Colonic mucosa (tissue), 4 donors: ENCODE data around the gene ARMC6. TPM values are rescaled to one million over a fixed set of nuclear protein-coding genes. Genes with fewer than 3 reads are reported as not detected.

Source experiments
- DNase-seq: peaks from one replicate; pipeline ENCODE4 v3.0.0-alpha.2; 2020
- H3K27ac ChIP-seq: fragments of 200-600 bp; one replicate; pipeline ENCODE4 v1.8.0; 2021
- H3K27me3 ChIP-seq: fragments of 200-600 bp; one replicate; pipeline ENCODE4 v1.8.0; 2021
- H3K36me3 ChIP-seq: fragments of 200-600 bp; one replicate; pipeline ENCODE4 v1.8.0; 2021
- H3K4me1 ChIP-seq: fragments of 200-600 bp; one replicate; pipeline ENCODE4 v1.8.0; 2021; ENCODE audit warnings: mild to moderate bottlenecking
- H3K4me3 ChIP-seq: fragments of 200-600 bp; one replicate; pipeline ENCODE4 v1.8.0; 2021
- H3K9ac ChIP-seq, 2 donors: one replicate each; pipeline ENCODE4 v1.7.0; 2013; ENCODE audit warnings: control low read depth in 2 of 2, low read depth in 2 of 2, low read length in 2 of 2
- H3K9me3 ChIP-seq: fragments of 200-600 bp; one replicate; pipeline ENCODE4 v1.8.0; 2021
- intact Hi-C: fragments of 100-400 bp; cut with DNase I; formaldehyde crosslinking; loops from one replicate; pipeline ENCODE4 v1.14.1; 2022
- total RNA-seq, 2 donors: library from RNA; stranded (reverse); fragmentation: NEBNext Ultra II Directional in 1 of 2; extraction: Animal tissue kit (Norgen Biotek cat#: 25700) in 1 of 2; gene quantifications; one replicate each; pipeline ENCODE4 v1.2.1, GENCODE V29; 2021
- TF ChIP-seq, protein P1 (sequence below): fragments of 200-600 bp; IDR thresholded peaks from one replicate; pipeline ENCODE4 v1.8.0; 2022; ENCODE audit warnings: antibody characterized with exemption, mild to moderate bottlenecking
- donor health status: healthy.
- donor health status: DM: no; HTN: no; CAD: no.
- donor health status: DM: no; HTN: no; CAD: no.

The ARMC6 gene
- 10 to 100 TPM; 15.0 to 29.4 TPM for total RNA-seq

DNA sequence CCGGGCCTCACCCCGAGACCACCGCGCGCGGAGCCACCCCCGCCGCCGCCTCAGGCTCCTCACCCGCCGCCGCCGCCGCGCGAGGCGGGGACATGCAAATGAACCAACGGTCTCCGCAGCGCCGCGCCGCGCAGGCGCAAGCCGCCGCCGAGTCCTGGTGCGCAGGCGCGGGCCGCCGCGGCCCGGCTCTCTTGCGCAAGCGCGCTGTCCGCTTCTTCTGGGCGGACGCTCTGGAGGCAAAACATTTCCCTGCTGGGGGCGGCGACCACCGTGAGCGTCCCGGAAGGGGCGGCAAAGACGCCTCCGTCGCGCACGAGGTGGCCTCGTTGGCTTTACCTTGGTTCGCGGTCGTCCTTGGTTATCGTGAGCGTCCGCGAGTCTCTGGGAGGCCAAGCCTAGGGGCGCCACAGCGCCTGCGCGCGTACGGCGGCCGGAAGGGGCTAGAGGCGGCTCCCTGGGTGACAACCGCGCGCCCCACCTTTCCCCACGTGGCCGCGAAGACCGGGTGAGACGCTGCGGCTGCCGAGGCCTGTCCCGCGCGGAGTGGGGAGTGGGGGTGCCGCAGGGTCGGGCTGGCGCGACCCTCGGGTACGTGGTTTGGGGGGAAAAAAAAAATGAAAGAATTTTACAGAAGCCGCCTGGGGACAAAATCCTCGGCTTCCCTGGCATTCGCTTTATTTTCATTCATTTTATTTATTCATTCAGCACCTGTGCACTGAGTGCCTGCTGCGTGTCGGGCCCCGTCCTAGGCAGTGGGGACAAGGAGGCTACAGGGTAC lies at the start of gene ARMC6, which contains the start of gene SUGP2:
TSS of gene ARMC6 (plus strand) at position 178 of the 778 bp plus-strand sequence. CDS start 607 bp downstream, outside the sequence.
TSS of gene SUGP2 (minus strand) at position 92 of the 778 bp plus-strand sequence. CDS start 2,446 bp downstream, outside the sequence.
- TF ChIP-seq, protein P1, sequence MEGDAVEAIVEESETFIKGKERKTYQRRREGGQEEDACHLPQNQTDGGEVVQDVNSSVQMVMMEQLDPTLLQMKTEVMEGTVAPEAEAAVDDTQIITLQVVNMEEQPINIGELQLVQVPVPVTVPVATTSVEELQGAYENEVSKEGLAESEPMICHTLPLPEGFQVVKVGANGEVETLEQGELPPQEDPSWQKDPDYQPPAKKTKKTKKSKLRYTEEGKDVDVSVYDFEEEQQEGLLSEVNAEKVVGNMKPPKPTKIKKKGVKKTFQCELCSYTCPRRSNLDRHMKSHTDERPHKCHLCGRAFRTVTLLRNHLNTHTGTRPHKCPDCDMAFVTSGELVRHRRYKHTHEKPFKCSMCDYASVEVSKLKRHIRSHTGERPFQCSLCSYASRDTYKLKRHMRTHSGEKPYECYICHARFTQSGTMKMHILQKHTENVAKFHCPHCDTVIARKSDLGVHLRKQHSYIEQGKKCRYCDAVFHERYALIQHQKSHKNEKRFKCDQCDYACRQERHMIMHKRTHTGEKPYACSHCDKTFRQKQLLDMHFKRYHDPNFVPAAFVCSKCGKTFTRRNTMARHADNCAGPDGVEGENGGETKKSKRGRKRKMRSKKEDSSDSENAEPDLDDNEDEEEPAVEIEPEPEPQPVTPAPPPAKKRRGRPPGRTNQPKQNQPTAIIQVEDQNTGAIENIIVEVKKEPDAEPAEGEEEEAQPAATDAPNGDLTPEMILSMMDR, result no peak
- Histone ChIP-seq H3K27ac (peak within 1 kb of the TSS; percentile 96), H3K9ac (peak within 1 kb of the TSS; percentile 91), H3K9me3 (no peaks in the 10 kb centered on the region), H3K4me3 (peak within 1 kb of the TSS; percentile 93), H3K36me3 (no peaks in the 10 kb centered on the region), H3K4me1 (no peaks in the 10 kb centered on the region), H3K27me3 (no peaks in the 10 kb centered on the region)
- DNase-seq, result peak; percentile 90
- intact Hi-C loops, result no loop called here

DNA sequence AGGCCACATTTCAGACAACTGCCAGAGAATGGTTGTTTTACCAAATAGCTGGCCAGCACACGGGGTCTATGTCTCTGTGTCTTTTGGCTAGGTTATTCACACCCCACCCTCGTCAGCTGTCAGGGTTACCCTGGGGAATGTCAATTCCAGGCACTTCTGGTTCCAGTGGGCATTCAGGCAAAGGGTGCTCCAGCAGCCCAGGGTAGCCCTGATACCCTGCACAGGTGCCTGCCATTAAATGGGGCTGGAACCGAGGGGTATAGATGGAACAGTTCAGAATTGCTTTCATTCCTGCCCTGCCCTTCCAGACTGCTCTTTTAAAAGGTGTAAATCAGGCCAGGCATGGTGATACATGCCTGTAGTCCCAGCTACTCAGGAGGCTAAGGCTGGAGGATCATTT lies 49.2 kb upstream of the ARMC6 start:
- intact Hi-C loops, result no loop called here
- Histone ChIP-seq H3K9me3 (no peaks in the 10 kb centered on the region), H3K27me3 (no peaks in the 10 kb centered on the region), H3K27ac (no peak overlapping the region), H3K9ac (peak overlapping the region in 1 of 2 donors; percentile 12), H3K4me1 (peaks cover 6% of the 10 kb centered on the region), H3K36me3 (no peaks in the 10 kb centered on the region), H3K4me3 (no peak overlapping the region)
- TF ChIP-seq, protein P1, result no peak
- no peak for DNase-seq

DNA sequence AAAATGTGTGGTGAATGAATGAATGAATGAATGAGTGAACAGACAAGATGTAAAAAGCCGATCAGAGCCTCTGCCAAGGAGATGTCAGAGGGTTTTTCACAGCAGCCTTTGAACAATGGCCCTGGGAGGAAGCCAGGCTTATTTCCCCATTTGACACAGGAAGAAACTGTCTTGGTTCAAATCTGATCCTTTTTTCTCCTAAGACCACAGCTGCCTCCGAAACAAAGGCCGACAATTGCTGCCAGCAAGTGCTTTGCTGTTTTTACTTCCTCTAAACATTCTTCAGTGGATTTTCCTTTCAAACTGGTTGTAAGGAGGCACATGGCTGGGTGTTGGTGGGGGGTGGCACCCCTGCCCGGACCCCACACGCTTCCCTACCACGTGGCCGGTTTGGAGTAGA lies 48.1 kb upstream of the ARMC6 start:
- Histone ChIP-seq H3K27me3 (no peaks in the 10 kb centered on the region), H3K27ac (no peak overlapping the region), H3K4me1 (peaks cover 6% of the 10 kb centered on the region), H3K9me3 (no peaks in the 10 kb centered on the region), H3K36me3 (no peaks in the 10 kb centered on the region), H3K4me3 (no peak overlapping the region), H3K9ac (no peak overlapping the region)
- intact Hi-C loops, result no loop called here
- TF ChIP-seq, protein P1, result no peak
- no peak for DNase-seq

DNA sequence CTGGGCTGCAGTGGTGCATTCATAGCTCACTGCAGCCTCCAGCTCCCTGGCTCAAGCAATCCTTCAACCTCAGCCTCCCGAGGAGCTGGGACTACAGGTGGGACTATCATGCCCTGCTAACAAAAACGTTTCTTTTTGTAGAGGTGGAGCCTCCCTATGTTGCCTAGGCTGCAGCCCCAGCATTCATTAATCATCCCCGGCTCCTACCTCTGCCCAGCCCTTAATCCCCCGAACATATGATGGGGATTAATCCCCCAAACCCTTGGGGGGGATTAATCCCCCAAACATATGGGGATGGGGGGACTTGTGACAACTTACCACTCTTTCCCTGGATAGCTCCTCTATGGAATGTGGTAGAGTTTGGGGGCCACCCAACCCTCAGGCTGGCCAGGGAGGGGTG lies 45.9 kb upstream of the ARMC6 start:
- no peaks in the 10 kb centered on the region for H3K9me3 ChIP-seq
- TF ChIP-seq, protein P1, result no peak
- no peak for DNase-seq
- no peaks in the 10 kb centered on the region for H3K36me3 ChIP-seq
- no peak overlapping the region for H3K27ac ChIP-seq
- H3K27me3 ChIP-seq, result no peaks in the 10 kb centered on the region
- intact Hi-C loops, result no loop called here
- no peak overlapping the region for H3K4me3 ChIP-seq
- H3K4me1 ChIP-seq, result peaks cover 6% of the 10 kb centered on the region
- no peak overlapping the region for H3K9ac ChIP-seq

DNA sequence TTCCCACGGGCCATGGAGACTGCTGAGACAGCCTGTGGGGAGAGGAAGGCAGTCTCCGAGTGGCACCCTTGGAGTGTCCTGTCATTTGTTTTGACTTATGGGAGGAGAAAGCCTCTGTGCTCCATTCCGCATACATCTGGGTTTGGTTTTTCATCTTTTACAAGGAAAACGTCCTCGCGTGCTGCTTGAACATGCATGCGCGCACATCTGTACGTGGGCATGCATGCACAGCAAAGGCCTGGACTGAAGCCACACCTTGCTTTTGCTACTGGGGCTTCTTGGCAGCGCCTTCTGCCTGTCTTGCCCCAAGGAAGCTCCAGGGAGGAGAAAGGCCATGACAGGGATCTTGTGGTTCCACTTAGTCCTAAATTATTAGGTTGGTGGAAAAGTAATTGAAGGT lies 44.1 kb upstream of the ARMC6 start:
- peaks cover 14% of the 10 kb centered on the region for H3K36me3 ChIP-seq
- TF ChIP-seq, protein P1, result no peak
- no peaks in the 10 kb centered on the region for H3K27me3 ChIP-seq
- H3K4me1 ChIP-seq, result peaks cover 6% of the 10 kb centered on the region
- no peak overlapping the region for H3K4me3 ChIP-seq
- DNase-seq, result no peak
- no peak overlapping the region for H3K27ac ChIP-seq
- H3K9me3 ChIP-seq, result no peaks in the 10 kb centered on the region
- intact Hi-C loops, result no loop called here
- no peak overlapping the region for H3K9ac ChIP-seq
